ENCODE results near the gene GRM7.

- TF ChIP-seq, protein P1, sequence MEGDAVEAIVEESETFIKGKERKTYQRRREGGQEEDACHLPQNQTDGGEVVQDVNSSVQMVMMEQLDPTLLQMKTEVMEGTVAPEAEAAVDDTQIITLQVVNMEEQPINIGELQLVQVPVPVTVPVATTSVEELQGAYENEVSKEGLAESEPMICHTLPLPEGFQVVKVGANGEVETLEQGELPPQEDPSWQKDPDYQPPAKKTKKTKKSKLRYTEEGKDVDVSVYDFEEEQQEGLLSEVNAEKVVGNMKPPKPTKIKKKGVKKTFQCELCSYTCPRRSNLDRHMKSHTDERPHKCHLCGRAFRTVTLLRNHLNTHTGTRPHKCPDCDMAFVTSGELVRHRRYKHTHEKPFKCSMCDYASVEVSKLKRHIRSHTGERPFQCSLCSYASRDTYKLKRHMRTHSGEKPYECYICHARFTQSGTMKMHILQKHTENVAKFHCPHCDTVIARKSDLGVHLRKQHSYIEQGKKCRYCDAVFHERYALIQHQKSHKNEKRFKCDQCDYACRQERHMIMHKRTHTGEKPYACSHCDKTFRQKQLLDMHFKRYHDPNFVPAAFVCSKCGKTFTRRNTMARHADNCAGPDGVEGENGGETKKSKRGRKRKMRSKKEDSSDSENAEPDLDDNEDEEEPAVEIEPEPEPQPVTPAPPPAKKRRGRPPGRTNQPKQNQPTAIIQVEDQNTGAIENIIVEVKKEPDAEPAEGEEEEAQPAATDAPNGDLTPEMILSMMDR (IDR thresholded peaks at IDR 0.05), result no peak
- TF ChIP-seq POLR2A (IDR thresholded peaks at IDR 0.05), result no peak
- no peak for TF ChIP-seq POLR2AphosphoS5 (IDR thresholded peaks at IDR 0.05)
Observed at GRCh38 chr3:7201784-7202183, 340.9 kb downstream of the GRM7 start.
